Measurements from ENCODE around the gene SLC5A6.
"Not testable (repeated sequence)": the region's sequence is repeated elsewhere in the genome, so short reads cannot be mapped to it uniquely, and the experiment has no call there.

SLC5A6 gene

GRCh38 chr2:27184115-27184514 is 28.0 kb downstream of the SLC5A6 start:
- Histone ChIP-seq H3K4me3 (ENCODE audit: low read depth in 1 of 2, low read length in 2 of 2) (no peak overlapping the region), H3K27me3 (ENCODE audit: control insufficient read depth in 1 of 2, insufficient read depth in 2 of 2, low read length in 2 of 2) (peaks cover 0 to under 1% of the 10 kb centered on the region in 2 donors), H3K27ac (ENCODE audit: low read depth, low read length) (no peak overlapping the region), H3K9ac (ENCODE audit: low read length) (no peak overlapping the region), H3K36me3 (ENCODE audit: insufficient read depth, low read length) (no peaks in the 10 kb centered on the region), H3K9me3 (ENCODE audit: low read length) (no peaks in the 10 kb centered on the region), H3K4me1 (ENCODE audit: insufficient read depth, low read length) (no peaks in the 10 kb centered on the region)

- H3K9ac ChIP-seq (ENCODE audit: low read length), result no peak overlapping the region
- H3K27ac ChIP-seq (ENCODE audit: low read depth, low read length), result no peak overlapping the region
- no peaks in the 10 kb centered on the region for H3K9me3 ChIP-seq (ENCODE audit: low read length)
- H3K27me3 ChIP-seq (ENCODE audit: control insufficient read depth in 1 of 2, insufficient read depth in 2 of 2, low read length in 2 of 2), result peaks cover 0 to 5% of the 10 kb centered on the region in 2 donors
- H3K4me3 ChIP-seq (ENCODE audit: low read depth in 1 of 2, low read length in 2 of 2), result no peak overlapping the region
- no peaks in the 10 kb centered on the region for H3K4me1 ChIP-seq (ENCODE audit: insufficient read depth, low read length)
- H3K36me3 ChIP-seq (ENCODE audit: insufficient read depth, low read length), result no peaks in the 10 kb centered on the region
Observed at GRCh38 chr2:27182346-27182745, 29.7 kb downstream of the SLC5A6 start.

GRCh38 chr2:27179344-27180000 is 32.6 kb downstream of the SLC5A6 start:
- H3K4me3 ChIP-seq (ENCODE audit: low read depth in 1 of 2, low read length in 2 of 2), result no peak overlapping the region
- H3K9ac ChIP-seq (ENCODE audit: low read length), result no peak overlapping the region
- no peak overlapping the region for H3K27ac ChIP-seq (ENCODE audit: low read depth, low read length)
- H3K4me1 ChIP-seq (ENCODE audit: insufficient read depth, low read length), result no peaks in the 10 kb centered on the region
- H3K36me3 ChIP-seq (ENCODE audit: insufficient read depth, low read length), result no peaks in the 10 kb centered on the region
- H3K27me3 ChIP-seq (ENCODE audit: control insufficient read depth in 1 of 2, insufficient read depth in 2 of 2, low read length in 2 of 2), result peaks cover 0 to 5% of the 10 kb centered on the region in 2 donors
- no peaks in the 10 kb centered on the region for H3K9me3 ChIP-seq (ENCODE audit: low read length)

- Histone ChIP-seq H3K9me3 (ENCODE audit: low read length) (no peaks in the 10 kb centered on the region), H3K9ac (ENCODE audit: low read length) (no peak overlapping the region), H3K27ac (ENCODE audit: low read depth, low read length) (no peak overlapping the region), H3K4me3 (ENCODE audit: low read depth in 1 of 2, low read length in 2 of 2) (no peak overlapping the region), H3K4me1 (ENCODE audit: insufficient read depth, low read length) (no peaks in the 10 kb centered on the region), H3K36me3 (ENCODE audit: insufficient read depth, low read length) (no peaks in the 10 kb centered on the region), H3K27me3 (ENCODE audit: control insufficient read depth in 1 of 2, insufficient read depth in 2 of 2, low read length in 2 of 2) (peaks cover 0 to 5% of the 10 kb centered on the region in 2 donors)
Observed at GRCh38 chr2:27178469-27178868, 33.6 kb downstream of the SLC5A6 start.

- Histone ChIP-seq H3K9ac (ENCODE audit: low read length) (no peak overlapping the region), H3K4me3 (ENCODE audit: low read depth in 1 of 2, low read length in 2 of 2) (no peak overlapping the region), H3K36me3 (ENCODE audit: insufficient read depth, low read length) (no peaks in the 10 kb centered on the region), H3K27ac (ENCODE audit: low read depth, low read length) (no peak overlapping the region), H3K27me3 (ENCODE audit: control insufficient read depth in 1 of 2, insufficient read depth in 2 of 2, low read length in 2 of 2) (peaks cover 0 to 5% of the 10 kb centered on the region in 2 donors), H3K4me1 (ENCODE audit: insufficient read depth, low read length) (no peaks in the 10 kb centered on the region), H3K9me3 (ENCODE audit: low read length) (no peaks in the 10 kb centered on the region)
Observed at GRCh38 chr2:27177441-27178351, 34.4 kb downstream of the SLC5A6 start.

GRCh38 chr2:27175781-27176180 is 36.3 kb downstream of the SLC5A6 start:
- not testable (repeated sequence) for H3K36me3 ChIP-seq (ENCODE audit: insufficient read depth, low read length); H3K27ac ChIP-seq (ENCODE audit: low read depth, low read length); H3K4me1 ChIP-seq (ENCODE audit: insufficient read depth, low read length); H3K27me3 ChIP-seq (ENCODE audit: control insufficient read depth in 1 of 2, insufficient read depth in 2 of 2, low read length in 2 of 2); H3K9me3 ChIP-seq (ENCODE audit: low read length); H3K4me3 ChIP-seq (ENCODE audit: low read depth in 1 of 2, low read length in 2 of 2); H3K9ac ChIP-seq (ENCODE audit: low read length)

GRCh38 chr2:27175330-27175729 is 36.7 kb downstream of the SLC5A6 start:
- H3K4me1 ChIP-seq (ENCODE audit: insufficient read depth, low read length), result no peaks in the 10 kb centered on the region
- no peak overlapping the region for H3K4me3 ChIP-seq (ENCODE audit: low read depth in 1 of 2, low read length in 2 of 2)
- H3K9ac ChIP-seq (ENCODE audit: low read length), result no peak overlapping the region
- no peak overlapping the region for H3K27ac ChIP-seq (ENCODE audit: low read depth, low read length)
- no peaks in the 10 kb centered on the region for H3K9me3 ChIP-seq (ENCODE audit: low read length)
- no peaks in the 10 kb centered on the region for H3K36me3 ChIP-seq (ENCODE audit: insufficient read depth, low read length)
- H3K27me3 ChIP-seq (ENCODE audit: control insufficient read depth in 1 of 2, insufficient read depth in 2 of 2, low read length in 2 of 2), result peaks cover 0 to 5% of the 10 kb centered on the region in 2 donors

GRCh38 chr2:27174638-27175037 is 37.4 kb downstream of the SLC5A6 start:
- no peak overlapping the region for H3K9ac ChIP-seq (ENCODE audit: low read length)
- no peaks in the 10 kb centered on the region for H3K4me1 ChIP-seq (ENCODE audit: insufficient read depth, low read length)
- H3K9me3 ChIP-seq (ENCODE audit: low read length), result no peaks in the 10 kb centered on the region
- H3K4me3 ChIP-seq (ENCODE audit: low read depth in 1 of 2, low read length in 2 of 2), result no peak overlapping the region
- H3K27ac ChIP-seq (ENCODE audit: low read depth, low read length), result no peak overlapping the region
- no peaks in the 10 kb centered on the region for H3K36me3 ChIP-seq (ENCODE audit: insufficient read depth, low read length)
- peaks cover 0 to 5% of the 10 kb centered on the region in 2 donors for H3K27me3 ChIP-seq (ENCODE audit: control insufficient read depth in 1 of 2, insufficient read depth in 2 of 2, low read length in 2 of 2)

- Histone ChIP-seq H3K9me3 (ENCODE audit: low read length) (no peaks in the 10 kb centered on the region), H3K27me3 (ENCODE audit: control insufficient read depth in 1 of 2, insufficient read depth in 2 of 2, low read length in 2 of 2) (no peaks in the 10 kb centered on the region), H3K9ac (ENCODE audit: low read length) (no peak overlapping the region), H3K4me1 (ENCODE audit: insufficient read depth, low read length) (no peaks in the 10 kb centered on the region), H3K4me3 (ENCODE audit: low read depth in 1 of 2, low read length in 2 of 2) (no peak overlapping the region), H3K27ac (ENCODE audit: low read depth, low read length) (no peak overlapping the region), H3K36me3 (ENCODE audit: insufficient read depth, low read length) (no peaks in the 10 kb centered on the region)
Observed at GRCh38 chr2:27171351-27171848, 40.7 kb downstream of the SLC5A6 start.

GRCh38 chr2:27170581-27171337 is 41.3 kb downstream of the SLC5A6 start:
- H3K27ac ChIP-seq (ENCODE audit: low read depth, low read length), result no peak overlapping the region
- no peaks in the 10 kb centered on the region for H3K36me3 ChIP-seq (ENCODE audit: insufficient read depth, low read length)
- H3K27me3 ChIP-seq (ENCODE audit: control insufficient read depth in 1 of 2, insufficient read depth in 2 of 2, low read length in 2 of 2), result no peaks in the 10 kb centered on the region
- H3K9ac ChIP-seq (ENCODE audit: low read length), result no peak overlapping the region
- H3K4me3 ChIP-seq (ENCODE audit: low read depth in 1 of 2, low read length in 2 of 2), result no peak overlapping the region
- no peaks in the 10 kb centered on the region for H3K4me1 ChIP-seq (ENCODE audit: insufficient read depth, low read length)
- no peaks in the 10 kb centered on the region for H3K9me3 ChIP-seq (ENCODE audit: low read length)

Data from muscle layer of colon (tissue), 2 donors.